MCF 10A (cell line): ENCODE measurements around the gene GGT7. TPM values are rescaled to one million over a fixed set of nuclear protein-coding genes. Genes with fewer than 3 reads are reported as not detected.

Source experiments
- BruUV-seq: library from RNA; stranded (reverse); fragments of 400-500 nt; replicated peaks from 2 replicates; lab custom pipeline; 2021; lab: Mats Ljungman, UMichigan
- CTCF ChIA-PET: fragments of 300-600 bp; sonication (Branson Sonifier 250); formaldehyde crosslinking; extraction: SDS; loops from one replicate; lab custom pipeline; 2021; ENCODE audit warnings: antibody characterized with exemption, inconsistent platforms; lab: Yijun Ruan, JAX
- POLR2A ChIA-PET: fragments of 300-600, 350-650 bp; sonication (Branson Sonifier 250); formaldehyde crosslinking; extraction: SDS; loops from one replicate; lab custom pipeline; 2020; ENCODE audit warnings: antibody characterized with exemption, inconsistent platforms; lab: Yijun Ruan, JAX
- DNase-seq: peaks from one replicate; pipeline ENCODE4 v3.0.0-alpha.2; 2018; ENCODE audit not compliant: unreplicated experiment
- H3K27ac Mint-ChIP-seq: one replicate; pipeline ENCODE4 v1.8.0; 2022; ENCODE audit warnings: mild to moderate bottlenecking, low read depth, mixed read lengths; ENCODE audit not compliant: unreplicated experiment
- H3K27me3 Mint-ChIP-seq: one replicate; pipeline ENCODE4 v1.8.0; 2022; ENCODE audit warnings: mixed read lengths; ENCODE audit not compliant: insufficient read depth, unreplicated experiment
- H3K36me3 Mint-ChIP-seq: one replicate; pipeline ENCODE4 v1.8.0; 2022; ENCODE audit warnings: mild to moderate bottlenecking, moderate library complexity, mixed read lengths; ENCODE audit not compliant: insufficient read depth, unreplicated experiment
- H3K4me1 Mint-ChIP-seq: one replicate; pipeline ENCODE4 v1.8.0; 2022; ENCODE audit warnings: mixed read lengths; ENCODE audit not compliant: insufficient read depth, unreplicated experiment
- H3K4me3 Mint-ChIP-seq: one replicate; pipeline ENCODE4 v1.8.0; 2022; ENCODE audit warnings: mild to moderate bottlenecking, moderate library complexity, mixed read lengths; ENCODE audit not compliant: unreplicated experiment
- H3K9me3 Mint-ChIP-seq: one replicate; pipeline ENCODE4 v1.8.0; 2022; ENCODE audit warnings: mixed read lengths; ENCODE audit not compliant: unreplicated experiment
- CTCF ChIP-seq: fragments of 200-600 bp; IDR thresholded peaks from one replicate; pipeline ENCODE4 v1.8.0; 2022; ENCODE audit warnings: antibody characterized with exemption, mild to moderate bottlenecking; ENCODE audit not compliant: unreplicated experiment
- intact Hi-C: fragments of 100-400 bp; cut with micrococcal nuclease; formaldehyde crosslinking; loops from 2 replicates; pipeline ENCODE4 v1.14.1; 2022
- total RNA-seq: library from RNA; stranded (reverse); gene quantifications from 2 replicates; pipeline ENCODE4 v1.2.3, GENCODE V29; 2022

The GGT7 gene
- total RNA-seq, 1 experiment from 2014 or later = 3.2 TPM

DNA sequence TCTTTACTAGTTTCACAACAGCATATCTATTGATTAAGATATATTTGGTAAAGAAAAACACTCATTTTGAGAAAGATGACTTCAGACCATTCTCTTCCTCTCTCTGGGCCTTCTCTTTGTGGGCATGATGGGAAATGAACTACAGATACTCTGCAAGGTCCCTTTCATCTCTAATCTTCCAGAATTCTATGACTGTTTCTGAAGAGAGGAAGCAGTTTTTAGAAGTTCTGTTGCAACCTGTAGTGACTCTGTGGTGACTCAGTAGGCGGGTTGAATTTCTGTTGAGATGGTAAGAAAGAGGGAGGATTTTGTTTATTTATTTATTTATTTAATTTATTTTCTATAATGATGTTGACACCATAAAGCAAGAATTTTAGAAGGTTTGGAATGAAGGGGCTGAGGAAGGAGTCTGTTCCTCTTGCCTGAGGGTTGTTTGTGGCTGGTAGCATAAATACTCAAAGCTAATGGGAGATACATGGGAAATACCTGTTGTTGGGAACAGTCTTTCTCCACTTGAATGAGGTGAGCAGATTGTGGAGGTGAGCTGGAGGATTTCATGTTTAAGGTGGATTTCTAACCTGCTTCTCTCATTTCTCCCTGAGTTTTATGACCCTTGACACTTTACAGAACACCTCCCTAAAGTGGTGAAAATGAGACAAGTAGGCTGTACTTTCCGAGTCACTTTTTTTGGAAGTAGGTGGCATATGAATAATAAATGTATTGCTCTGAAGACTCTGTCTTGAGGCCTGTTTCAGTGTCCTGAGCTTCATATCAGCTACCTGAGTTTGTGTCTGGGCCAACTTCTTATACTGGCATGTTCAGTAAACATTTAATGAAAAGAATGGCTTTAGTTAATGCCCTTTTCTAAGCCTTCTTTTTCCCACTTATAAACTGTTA, 18.8 kb upstream of the GGT7 start:
- POLR2A ChIA-PET = interaction anchor here (0.5 to 3.8 kb wide), 14 partner anchors 8 to 556 kb away, joined by 3 to 42 read pairs (median 4); partner anchors contain the start of gene ACSS2
- H3K36me3 Mint-ChIP-seq = peaks cover 12% of the 10 kb centered on the region
- peak overlapping the region; percentile 69 for H3K27ac Mint-ChIP-seq
- no peak for TF ChIP-seq CTCF
- CTCF ChIA-PET = interaction anchor here (0.7 to 1.5 kb wide), 3 partner anchors 12 to 61 kb away, joined by 3 to 6 read pairs (median 3); partner anchors contain the start of gene ACSS2
- H3K27me3 Mint-ChIP-seq = no peaks in the 10 kb centered on the region
- peaks cover 44% of the 10 kb centered on the region for H3K4me1 Mint-ChIP-seq
- intact Hi-C loops = no loop called here
- no peak overlapping the region for H3K4me3 Mint-ChIP-seq
- DNase-seq = peak; percentile 79
- no peaks in the 10 kb centered on the region for H3K9me3 Mint-ChIP-seq
- TSS peak; percentile 49 for BruUV-seq

GRCh38 chr20:34888468-34888867, 15.8 kb upstream of the GGT7 start:
- DNase-seq = no peak
- no TSS peak for BruUV-seq
- no peaks in the 10 kb centered on the region for H3K27me3 Mint-ChIP-seq
- intact Hi-C loops = no loop called here
- no peak overlapping the region for H3K27ac Mint-ChIP-seq
- no peak for TF ChIP-seq CTCF
- ChIA-PET POLR2A (interaction anchor here (0.6 to 1.6 kb wide), 6 partner anchors 12 to 1974 kb away, joined by 3 to 15 read pairs (median 4); partner anchors contain the start of gene ACSS2), CTCF (interaction anchor here (0.5 to 1.0 kb wide), 4 partner anchors 12 to 1004 kb away, joined by 3 read pairs; partner anchors contain the start of gene ACSS2)
- H3K4me1 Mint-ChIP-seq = peaks cover 32% of the 10 kb centered on the region
- peaks cover 24% of the 10 kb centered on the region for H3K36me3 Mint-ChIP-seq
- no peaks in the 10 kb centered on the region for H3K9me3 Mint-ChIP-seq
- no peak overlapping the region for H3K4me3 Mint-ChIP-seq

DNA sequence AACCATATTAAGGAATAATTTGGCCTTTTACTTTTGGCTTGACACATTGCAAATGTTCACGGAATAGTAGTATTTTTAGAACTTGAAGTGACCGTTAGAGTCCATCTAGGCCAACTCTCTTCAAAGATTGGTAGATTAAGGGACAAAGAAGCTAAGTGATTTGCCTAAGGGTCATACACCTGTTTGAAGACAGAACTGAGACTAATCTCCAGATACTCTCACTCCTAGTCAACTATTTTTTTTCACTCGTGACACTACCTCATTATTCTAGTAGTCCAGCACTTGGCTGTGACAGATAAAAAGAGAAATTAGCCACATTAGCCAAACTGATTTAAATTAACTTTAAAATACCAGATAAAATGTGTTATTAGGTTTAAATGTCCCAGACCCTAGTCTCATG, 14.4 kb upstream of the GGT7 start:
- TF ChIP-seq CTCF = no peak
- DNase-seq = no peak
- intact Hi-C loops = no loop called here
- Mint-ChIP-seq H3K36me3 (peaks cover 24% of the 10 kb centered on the region), H3K4me3 (no peak overlapping the region), H3K27ac (no peak overlapping the region), H3K27me3 (no peaks in the 10 kb centered on the region), H3K9me3 (no peaks in the 10 kb centered on the region), H3K4me1 (peaks cover 27% of the 10 kb centered on the region)
- no TSS peak for BruUV-seq
- POLR2A ChIA-PET = interaction anchor here (0.7 to 1.8 kb wide), 6 partner anchors 8 to 63 kb away, joined by 3 to 8 read pairs (median 4); partner anchors contain the start of gene ACSS2
- CTCF ChIA-PET = interaction anchor here (0.5 to 1.5 kb wide), 3 partner anchors 13 to 133 kb away, joined by 3 to 4 read pairs (median 3); no protein-coding TSS in a partner anchor

- Mint-ChIP-seq H3K9me3 (no peaks in the 10 kb centered on the region), H3K36me3 (peaks cover 24% of the 10 kb centered on the region), H3K4me1 (peaks cover 23% of the 10 kb centered on the region), H3K27ac (no peak overlapping the region), H3K27me3 (no peaks in the 10 kb centered on the region), H3K4me3 (no peak overlapping the region)
- CTCF ChIA-PET = interaction anchor here (0.6 to 1.5 kb wide), 4 partner anchors 12 to 1656 kb away, joined by 3 to 4 read pairs (median 4); no protein-coding TSS in a partner anchor
- POLR2A ChIA-PET = interaction anchor here (0.6 to 1.8 kb wide), 6 partner anchors 10 to 57 kb away, joined by 3 to 8 read pairs (median 3); partner anchors contain the start of gene ACSS2
- intact Hi-C loops = no loop called here
- no peak for TF ChIP-seq CTCF
- BruUV-seq = no TSS peak
- DNase-seq = no peak
Observed at GRCh38 chr20:34886122-34886521, 13.5 kb upstream of the GGT7 start.
